Mammary epithelial cell (primary cell): ENCODE data around the gene STPG4.

Experiments
- CTCF ChIP-seq, 2 donors: IDR thresholded peaks in 1 of 2; conservative IDR thresholded peaks in 1 of 2; 2 replicates each; pipeline ENCODE4 v1.5.1; 2011 to 2012; ENCODE audit warnings: inconsistent platforms in 2 of 2, low read length in 2 of 2, mild to moderate bottlenecking in 2 of 2, control low read depth in 1 of 2, low read depth in 1 of 2; ENCODE audit not compliant: insufficient read depth in 1 of 2; ENCODE audit errors: extremely low read depth in 1 of 2
- EZH2 ChIP-seq: IDR thresholded peaks from 2 replicates; pipeline ENCODE4 v1.6.1; 2012; ENCODE audit warnings: low read length, inconsistent platforms, borderline replicate concordance

GRCh38 chr2:47167149-47167548, 12.0 kb upstream of the STPG4 start:
- no peak for TF ChIP-seq EZH2
- TF ChIP-seq CTCF (conservative IDR thresholded peaks at IDR 0.05 in 1 of 2, IDR thresholded peaks at IDR 0.05 in 1 of 2; ENCODE audit: extremely low read depth in 1 of 2, insufficient read depth in 1 of 2, low read depth in 1 of 2, low read length in 2 of 2): no peak
